PC-9 (cell line): Measurements from ENCODE around the gene CCDC70.

Experiments used
- EZH2 ChIP-seq: fragments of 200-600 bp; sonication (generic); IDR thresholded peaks from 2 replicates; pipeline ENCODE4 v1.8.0; 2017; ENCODE audit warnings: antibody characterized with exemption, low read depth
- TF ChIP-seq, protein P1 (sequence below): fragments of 200-600 bp; sonication (generic); conservative IDR thresholded peaks from 2 replicates; pipeline ENCODE4 v1.6.1; 2017; ENCODE audit warnings: mixed run types, antibody characterized with exemption, mild to moderate bottlenecking, moderate library complexity

DNA sequence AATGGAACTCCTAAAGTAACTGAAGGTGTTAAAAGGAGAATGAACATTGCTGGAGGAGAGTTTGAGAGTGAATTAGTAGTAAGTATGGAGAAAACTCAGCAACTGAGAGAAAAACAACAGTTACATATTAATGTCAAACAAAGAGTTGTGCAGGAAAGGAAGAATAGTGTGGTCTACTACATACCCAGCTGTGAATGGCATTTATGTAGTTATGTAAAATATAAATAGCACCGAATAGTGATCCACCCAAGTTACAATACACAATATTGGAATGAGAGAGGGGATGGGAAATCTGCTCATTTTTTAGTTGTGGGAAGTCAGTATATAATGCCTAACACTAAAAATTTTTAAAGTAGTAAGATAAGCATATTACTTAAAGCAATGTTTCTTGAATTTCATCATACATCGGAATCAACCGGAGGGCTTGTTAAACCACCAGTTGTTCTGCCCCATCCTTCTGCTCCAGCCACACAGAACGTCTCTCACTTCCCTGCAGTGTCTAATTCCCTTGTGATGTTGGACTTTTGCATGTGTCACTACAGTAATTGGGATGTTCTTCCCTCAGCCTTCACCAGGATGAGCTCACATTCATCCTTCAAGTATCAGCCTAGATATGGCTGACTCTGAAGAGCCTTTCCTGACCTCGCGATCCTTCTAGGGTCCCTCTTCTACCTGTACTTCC lies 11.5 kb downstream of the CCDC70 start:
- TF ChIP-seq, protein P1, sequence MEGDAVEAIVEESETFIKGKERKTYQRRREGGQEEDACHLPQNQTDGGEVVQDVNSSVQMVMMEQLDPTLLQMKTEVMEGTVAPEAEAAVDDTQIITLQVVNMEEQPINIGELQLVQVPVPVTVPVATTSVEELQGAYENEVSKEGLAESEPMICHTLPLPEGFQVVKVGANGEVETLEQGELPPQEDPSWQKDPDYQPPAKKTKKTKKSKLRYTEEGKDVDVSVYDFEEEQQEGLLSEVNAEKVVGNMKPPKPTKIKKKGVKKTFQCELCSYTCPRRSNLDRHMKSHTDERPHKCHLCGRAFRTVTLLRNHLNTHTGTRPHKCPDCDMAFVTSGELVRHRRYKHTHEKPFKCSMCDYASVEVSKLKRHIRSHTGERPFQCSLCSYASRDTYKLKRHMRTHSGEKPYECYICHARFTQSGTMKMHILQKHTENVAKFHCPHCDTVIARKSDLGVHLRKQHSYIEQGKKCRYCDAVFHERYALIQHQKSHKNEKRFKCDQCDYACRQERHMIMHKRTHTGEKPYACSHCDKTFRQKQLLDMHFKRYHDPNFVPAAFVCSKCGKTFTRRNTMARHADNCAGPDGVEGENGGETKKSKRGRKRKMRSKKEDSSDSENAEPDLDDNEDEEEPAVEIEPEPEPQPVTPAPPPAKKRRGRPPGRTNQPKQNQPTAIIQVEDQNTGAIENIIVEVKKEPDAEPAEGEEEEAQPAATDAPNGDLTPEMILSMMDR = no peak
- no peak for TF ChIP-seq EZH2
